Measurements from ENCODE around the gene NPHS2.

The NPHS2 gene

DNA sequence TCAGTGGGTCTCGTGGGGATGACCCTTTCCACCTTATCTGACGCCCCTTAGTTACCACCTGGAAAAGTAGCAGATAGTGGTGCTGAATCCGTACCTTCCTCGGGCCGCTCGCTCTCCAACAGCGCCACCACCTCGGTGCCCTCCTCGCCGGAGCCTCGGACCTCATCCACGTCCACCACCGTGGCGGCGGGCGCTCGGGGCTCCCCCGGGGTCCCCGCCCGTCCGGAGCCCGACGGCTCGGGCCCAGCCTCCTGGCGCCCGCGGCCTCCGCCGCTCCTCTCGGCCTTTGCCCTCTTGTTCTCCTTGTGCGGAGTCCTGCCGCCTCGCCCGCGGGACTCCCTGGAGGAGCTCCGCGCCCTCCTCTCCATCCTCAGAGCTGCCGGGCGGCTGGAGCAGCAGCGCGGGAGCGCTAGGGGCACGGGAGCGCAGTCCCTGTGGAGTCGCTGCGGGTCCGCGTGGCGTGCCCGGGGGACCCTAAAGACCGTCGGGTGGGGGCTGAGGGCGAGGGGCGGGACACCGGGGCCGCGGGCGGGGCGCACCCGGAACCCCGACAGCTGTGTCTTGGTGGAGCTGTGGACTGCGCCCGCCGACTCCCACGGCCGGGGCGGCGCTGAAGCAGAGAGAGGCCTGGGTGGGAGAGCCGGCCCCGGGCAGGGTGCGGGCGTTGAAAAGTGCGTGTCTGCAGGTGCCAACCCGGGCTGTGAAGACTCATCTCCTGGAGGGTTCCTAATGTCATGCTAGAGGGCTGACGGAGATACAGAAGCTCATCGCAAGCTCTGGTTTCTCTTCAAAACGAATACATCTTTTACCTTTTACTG lies at the start of gene NPHS2:
Gene NPHS2 (minus strand): TSS at position 452 of the 818 bp plus-strand sequence. CDS start 84 bp downstream, at position 368.
- DNase-seq (ENCODE audit: low read depth in 2 of 2), result no peak

GRCh38 chr1:179612361-179612760 lies 36.6 kb upstream of the NPHS2 start:
- no peak for DNase-seq (ENCODE audit: low read depth in 2 of 2)

DNA sequence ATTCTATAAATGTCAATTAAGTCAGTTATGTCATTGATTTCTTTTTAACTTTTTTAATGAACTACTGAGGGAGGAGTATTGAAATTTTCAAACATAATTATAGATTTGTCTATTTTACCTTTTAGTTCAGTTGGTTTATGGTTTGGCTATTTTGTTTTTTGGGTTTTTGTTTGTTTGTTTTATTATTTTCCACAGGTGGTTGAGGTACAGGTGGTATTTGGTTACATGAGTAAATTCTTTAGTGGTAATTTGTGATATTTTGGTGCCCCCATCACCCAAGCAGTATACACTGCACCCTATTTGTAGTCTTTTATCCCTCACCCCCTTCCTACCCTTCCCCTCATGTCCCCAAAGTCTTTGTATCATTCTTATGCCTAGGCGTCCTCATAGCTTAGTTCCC lies 25.3 kb upstream of the NPHS2 start:
- no peak for DNase-seq (ENCODE audit: low read depth in 2 of 2)

DNA sequence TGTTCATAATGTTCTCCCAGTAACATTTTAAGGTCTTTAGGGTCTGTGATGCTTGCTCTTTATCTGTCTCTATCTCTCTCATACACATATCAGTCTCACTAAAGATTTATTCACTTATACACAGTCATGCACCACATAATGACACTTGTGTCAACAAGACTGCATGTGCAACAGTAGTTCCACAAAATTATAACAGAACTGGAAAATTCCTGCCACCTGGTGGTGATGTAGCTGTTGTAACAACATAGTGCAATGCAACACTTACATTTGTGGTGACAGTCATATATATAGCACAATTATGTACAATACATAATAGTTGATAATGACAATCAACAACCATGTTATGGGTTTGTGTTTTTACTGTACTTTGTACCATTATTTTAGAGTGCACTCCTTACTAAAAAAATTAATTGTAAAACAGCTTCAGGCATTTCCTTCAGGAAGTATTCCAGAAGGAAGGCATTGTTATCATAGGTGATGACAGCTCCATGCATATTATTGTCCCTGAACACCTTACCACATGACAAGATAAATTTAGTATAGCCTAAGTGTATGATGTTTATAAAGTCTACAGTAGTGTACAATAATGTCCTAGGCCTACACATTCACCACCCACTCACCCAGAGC lies 24.0 kb upstream of the NPHS2 start:
- no peak for DNase-seq (ENCODE audit: low read depth in 2 of 2)

DNA sequence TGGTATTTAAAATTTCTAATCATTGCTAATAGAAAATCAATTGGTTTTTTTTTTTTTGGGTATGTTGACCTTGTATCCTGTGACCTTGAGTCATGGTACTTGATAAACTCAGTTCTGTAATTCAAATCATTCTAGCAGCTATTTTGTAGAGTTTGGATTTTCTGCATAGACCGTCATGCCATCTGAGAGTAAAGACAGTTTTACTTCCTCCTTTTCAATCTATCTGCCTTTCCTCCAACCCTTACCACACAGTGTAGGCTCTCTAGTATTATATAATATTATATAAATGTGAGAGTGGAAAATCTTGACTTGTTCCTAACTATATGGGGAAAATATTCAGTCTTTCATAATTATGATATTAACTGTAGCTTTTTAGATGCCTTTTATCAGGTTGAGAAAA lies 22.9 kb upstream of the NPHS2 start:
- DNase-seq (ENCODE audit: low read depth in 2 of 2), result no peak

GRCh38 chr1:179591592-179592580 lies 16.1 kb upstream of the NPHS2 start, which contains the start of gene TDRD5:
TSS of gene TDRD5 (plus strand) at chr1:179591832. CDS start at chr1:179592616, 784 bp downstream.
- no peak for DNase-seq (ENCODE audit: low read depth in 2 of 2)

DNA sequence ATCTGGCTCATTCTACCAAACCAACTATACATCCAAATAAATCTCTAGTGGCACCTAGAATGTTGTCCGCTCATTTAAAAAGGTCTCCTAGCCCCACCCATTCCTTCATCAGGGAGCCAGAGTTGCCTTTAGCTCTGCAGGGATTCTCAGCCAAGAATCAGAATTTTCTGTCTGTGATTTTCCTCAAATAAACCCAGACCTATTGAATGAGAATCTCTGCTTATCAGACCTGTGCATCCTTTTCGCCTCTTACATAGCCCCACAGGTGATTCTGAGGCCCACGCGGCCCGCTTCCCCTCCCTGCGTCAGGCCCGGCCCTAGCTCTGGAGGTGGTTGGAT lies 15.5 kb upstream of the NPHS2 start:
- no peak for DNase-seq (ENCODE audit: low read depth in 2 of 2)

GRCh38 chr1:179590671-179591070 lies 14.9 kb upstream of the NPHS2 start:
- DNase-seq (ENCODE audit: low read depth in 2 of 2), result no peak

- no peak for DNase-seq (ENCODE audit: low read depth in 2 of 2)
These were observed 13.8 kb upstream of the NPHS2 start for GRCh38 chr1:179589509-179589908.

- no peak for DNase-seq (ENCODE audit: low read depth in 2 of 2)
These were observed 12.8 kb upstream of the NPHS2 start for GRCh38 chr1:179588425-179589024.

GRCh38 chr1:179587336-179587735 lies 11.6 kb upstream of the NPHS2 start:
- DNase-seq (ENCODE audit: low read depth in 2 of 2), result no peak

DNA sequence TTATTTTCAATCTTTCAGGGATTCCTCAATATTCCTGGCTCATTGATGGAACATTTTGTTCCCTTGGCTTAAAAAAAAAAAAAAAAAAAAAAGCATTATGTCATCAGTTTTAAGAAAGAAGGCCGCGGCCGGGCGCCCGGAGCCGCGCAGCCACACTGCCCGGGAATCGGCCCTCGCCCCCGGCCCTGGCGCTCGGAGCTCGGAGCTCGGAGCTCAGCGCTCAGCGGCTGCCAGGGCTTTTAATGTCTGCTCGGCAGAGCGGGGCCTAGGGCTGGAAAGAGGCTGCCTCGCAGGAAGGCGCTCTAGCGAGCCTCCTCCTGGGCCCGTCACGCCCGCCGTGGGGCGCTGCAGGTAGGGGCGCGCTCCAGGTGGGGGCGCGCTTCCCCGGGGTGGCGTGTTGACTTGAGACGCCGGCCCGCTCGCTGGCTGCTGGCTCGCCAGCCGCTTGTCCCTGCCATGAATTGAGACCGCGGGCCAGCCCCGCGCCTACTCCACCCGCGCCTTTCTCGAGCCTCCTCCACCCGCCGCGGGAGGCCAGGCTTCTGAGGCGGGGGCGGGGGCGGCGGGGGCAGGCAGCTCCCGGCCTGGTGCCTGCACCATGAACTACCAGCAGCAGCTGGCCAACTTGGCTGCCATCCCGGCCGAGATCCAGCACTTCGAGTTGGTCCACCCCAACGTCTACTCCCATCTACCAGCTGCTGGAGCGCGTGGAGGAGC lies 10.5 kb upstream of the NPHS2 start:
- no peak for DNase-seq (ENCODE audit: low read depth in 2 of 2)

- DNase-seq (ENCODE audit: low read depth in 2 of 2), result no peak
These were observed 8.1 kb upstream of the NPHS2 start for GRCh38 chr1:179583771-179584320.

DNA sequence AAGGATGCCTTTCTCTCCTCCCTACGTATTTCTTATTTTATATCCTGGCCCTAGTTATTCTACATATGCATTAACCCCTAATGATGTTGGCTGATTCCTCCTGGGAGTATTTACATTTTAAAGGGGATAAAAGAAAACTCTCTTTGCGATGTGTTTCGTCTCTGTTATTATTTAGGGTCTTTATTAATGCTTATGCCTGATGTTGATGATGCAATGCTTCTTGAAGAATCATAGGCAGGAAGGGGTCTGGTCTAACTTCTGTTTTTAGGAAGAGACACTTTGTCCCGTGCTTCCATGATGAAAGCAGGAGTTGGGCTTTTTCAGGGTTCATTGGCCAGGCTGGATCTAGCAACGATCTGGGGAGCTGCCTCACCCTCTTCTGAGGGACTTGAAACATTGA lies 761 bp upstream of the NPHS2 start:
- no peak for DNase-seq (ENCODE audit: low read depth in 2 of 2)

- DNase-seq (ENCODE audit: low read depth in 2 of 2), result no peak
These were observed 17.7 kb downstream of the NPHS2 start for GRCh38 chr1:179558078-179558477.

DNA sequence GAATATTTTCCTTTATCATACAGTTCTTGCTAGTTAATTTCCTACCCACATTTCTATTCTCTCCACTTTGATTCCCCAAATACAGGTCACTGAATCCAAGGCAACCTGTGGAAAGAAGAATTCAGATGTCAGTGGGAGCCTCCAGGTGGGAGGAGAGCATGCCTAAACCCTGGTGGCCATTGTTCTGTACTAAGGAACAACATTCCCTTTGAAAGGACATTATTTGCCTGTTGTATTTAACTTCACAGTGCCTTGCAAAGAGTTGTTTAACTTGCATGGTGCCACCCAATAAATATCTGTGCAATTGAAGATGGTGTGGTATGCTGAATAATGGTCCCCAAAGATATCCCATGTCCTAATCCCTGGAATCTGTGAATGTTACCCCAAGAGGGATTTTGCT lies 21.3 kb downstream of the NPHS2 start:
- no peak for DNase-seq (ENCODE audit: low read depth in 2 of 2)

GRCh38 chr1:179550746-179551682 lies 24.7 kb downstream of the NPHS2 start:
- no peak for DNase-seq (ENCODE audit: low read depth in 2 of 2)

- no peak for DNase-seq (ENCODE audit: low read depth in 2 of 2)
These were observed 26.4 kb downstream of the NPHS2 start for GRCh38 chr1:179549368-179549700.

DNA sequence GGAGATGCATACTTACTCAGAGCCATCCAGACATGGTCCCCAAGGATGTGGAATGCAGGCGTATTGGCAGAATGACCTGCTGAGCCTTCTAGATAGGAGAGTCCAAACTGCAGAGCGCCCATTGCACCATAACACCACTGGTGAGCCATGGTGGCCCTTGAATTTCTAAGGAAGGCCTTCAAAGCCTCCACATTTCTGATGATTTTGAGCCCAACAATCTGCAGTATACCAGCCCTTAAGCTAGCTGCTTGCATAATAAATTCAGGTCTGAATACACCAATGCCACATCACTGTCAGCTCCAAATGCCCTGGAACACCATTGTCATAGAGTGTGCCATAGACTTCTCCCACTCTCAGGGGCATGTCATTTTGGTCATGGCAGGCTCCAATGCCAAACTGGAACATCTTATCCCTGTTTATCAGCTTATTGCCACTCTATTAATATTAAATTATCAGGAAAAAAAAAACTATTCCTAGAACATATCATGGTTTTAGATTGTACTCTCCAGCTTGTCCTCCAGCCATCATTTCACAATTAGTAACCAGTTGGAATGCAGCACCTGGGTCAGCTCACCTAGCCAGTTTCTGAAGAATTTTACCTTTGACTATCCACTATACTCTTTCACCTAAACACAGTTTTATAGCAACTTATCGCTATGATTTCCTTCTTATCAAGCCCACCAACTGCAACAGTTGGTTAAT lies 26.9 kb downstream of the NPHS2 start:
- no peak for DNase-seq (ENCODE audit: low read depth in 2 of 2)

Data from stimulated activated CD4-positive, alpha-beta T cell treated with anti-CD3 and anti-CD28 coated beads, Interleukin-1b, Interleukin-23, amount 100 ng/mL, for 4 hours (primary cell).